ENCODE results near the gene CTTN.

The CTTN gene

DNA sequence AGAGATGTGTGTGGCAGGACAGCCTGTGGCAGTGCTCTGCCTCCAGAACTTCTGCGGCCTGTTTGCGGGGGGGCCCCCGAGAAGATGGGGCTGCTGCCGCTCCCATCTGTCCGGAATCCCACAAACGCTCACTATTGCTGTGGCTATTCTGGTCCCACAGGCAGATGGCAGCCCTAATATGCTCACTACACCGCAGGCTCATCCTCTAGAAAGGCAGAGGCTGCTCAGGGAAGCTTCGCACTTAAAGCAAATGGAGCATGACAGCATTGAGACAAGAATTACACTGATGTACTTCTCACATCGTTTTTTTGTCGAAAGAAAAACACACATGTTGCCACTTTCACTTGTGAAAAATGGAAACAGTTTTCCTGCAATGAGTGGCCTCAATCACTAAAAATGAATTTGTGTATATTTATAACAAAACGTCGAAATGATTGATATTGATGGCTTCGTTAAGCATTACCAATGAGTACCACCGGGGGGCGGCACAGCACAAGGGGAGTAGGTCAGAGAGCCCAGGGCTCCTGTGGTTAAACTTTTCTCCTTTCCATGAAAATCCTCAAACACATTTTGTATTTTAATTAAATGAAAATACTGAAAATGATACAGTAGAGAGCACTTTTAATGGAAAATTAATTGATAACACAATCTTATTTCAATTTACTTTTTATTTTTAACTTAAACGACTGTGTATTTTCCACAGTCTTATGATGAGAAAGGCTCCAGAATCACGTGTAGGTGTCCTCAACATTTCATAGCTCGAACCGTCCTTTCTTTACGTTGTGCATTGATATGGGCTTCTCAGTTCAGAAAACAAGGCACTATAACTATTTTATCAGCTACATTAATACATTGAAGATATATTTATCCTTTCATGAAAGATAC lies 69.1 kb downstream of the CTTN start:
- H3K4me2 ChIP-seq, result peak overlapping the region; percentile 94
- H3K9ac ChIP-seq, result peak overlapping the region; percentile 15; the same call in 1 of the 2 replicates
- H4K20me1 ChIP-seq, result 0 out of 2 replicates have a peak, but pooled peaks cover 10% of the 10 kb centered on the region
- no peaks in the 10 kb centered on the region for H3K27me3 ChIP-seq
- peaks cover 93% of the 10 kb centered on the region for H3K4me1 ChIP-seq
- peak overlapping the region; percentile 17; the same call in 1 of the 2 replicates for H3K4me3 ChIP-seq
- TF ChIP-seq Cebpa-rat (IDR thresholded peaks at IDR 0.05), result no peak
- no peaks in the 10 kb centered on the region for H3K36me3 ChIP-seq
- peaks cover 6% of the 10 kb centered on the region; the same call in 1 of the 2 replicates for H3K9me3 ChIP-seq
- H3K27ac ChIP-seq, result peak overlapping the region; percentile 75

DNA sequence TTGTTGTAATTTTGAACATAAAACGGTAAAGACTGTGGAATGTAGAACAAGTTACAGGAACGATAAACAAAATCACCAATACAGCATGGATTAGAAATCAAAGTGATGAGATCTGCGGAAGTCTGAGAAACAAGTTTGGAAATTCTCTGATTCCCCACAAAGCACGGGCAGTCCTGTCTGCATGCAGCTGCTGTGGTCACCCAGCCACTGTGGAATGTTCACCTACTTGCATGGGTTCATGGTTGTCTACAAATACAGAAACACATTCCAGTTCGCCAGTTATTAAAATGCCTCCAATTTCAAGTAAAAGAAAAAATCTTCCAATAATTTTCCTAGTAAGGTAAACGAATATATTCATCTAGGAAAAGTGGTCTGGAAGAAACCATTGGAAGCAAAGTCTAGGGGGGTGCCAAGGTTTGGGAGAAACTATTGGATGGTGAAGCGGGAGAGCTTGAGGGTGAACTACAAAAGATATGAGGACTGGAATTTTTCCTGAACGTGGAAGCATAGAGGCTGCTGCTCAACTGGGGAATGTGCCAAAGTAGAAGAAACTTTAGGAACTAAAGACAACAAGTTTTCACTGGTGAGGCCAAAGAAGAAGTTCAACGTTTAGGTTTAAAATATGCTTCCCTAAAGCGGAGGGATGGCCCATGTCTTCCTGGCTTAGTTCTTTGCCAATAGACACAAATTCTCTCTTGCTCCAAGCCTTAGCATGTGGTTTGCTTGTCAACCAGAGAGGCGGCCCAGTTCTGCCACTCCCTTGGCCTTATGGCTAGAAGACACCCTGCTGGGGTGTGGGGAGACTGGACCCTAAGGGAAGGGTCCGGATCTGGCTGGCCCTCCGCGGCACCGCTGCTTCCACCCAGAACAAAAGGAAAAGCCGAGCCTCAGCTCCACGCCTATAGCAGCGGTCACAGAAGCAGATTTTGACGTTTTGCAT lies 70.2 kb downstream of the CTTN start:
- Histone ChIP-seq H3K4me1 (peaks cover 94% of the 10 kb centered on the region), H3K4me2 (peak overlapping the region; percentile 94), H3K9ac (no peak overlapping the region), H3K4me3 (no peak overlapping the region), H4K20me1 (0 out of 2 replicates have a peak, but pooled peaks cover 10% of the 10 kb centered on the region), H3K36me3 (no peaks in the 10 kb centered on the region), H3K27me3 (no peaks in the 10 kb centered on the region), H3K27ac (peak overlapping the region; percentile 75), H3K9me3 (peaks cover 1% of the 10 kb centered on the region; the same call in 1 of the 2 replicates)
- TF ChIP-seq Cebpa-rat (IDR thresholded peaks at IDR 0.05), result no peak

- 0 out of 2 replicates have a peak, but pooled peaks cover 6% of the 10 kb centered on the region for H4K20me1 ChIP-seq
- H3K9me3 ChIP-seq, result no peaks in the 10 kb centered on the region
- H3K9ac ChIP-seq, result peak overlapping the region; percentile 61; the same call in 1 of the 2 replicates
- H3K4me1 ChIP-seq, result peaks cover 81% of the 10 kb centered on the region
- peak overlapping the region; percentile 82 for H3K27ac ChIP-seq
- no peak overlapping the region; the same call in 1 of the 2 replicates for H3K4me3 ChIP-seq
- H3K36me3 ChIP-seq, result no peaks in the 10 kb centered on the region
- TF ChIP-seq Cebpa-rat (IDR thresholded peaks at IDR 0.05), result no peak
- H3K4me2 ChIP-seq, result peak overlapping the region; percentile 94
- H3K27me3 ChIP-seq, result no peaks in the 10 kb centered on the region
Measured at GRCh38 chr11:70470127-70470526, 71.8 kb downstream of the CTTN start.

DNA sequence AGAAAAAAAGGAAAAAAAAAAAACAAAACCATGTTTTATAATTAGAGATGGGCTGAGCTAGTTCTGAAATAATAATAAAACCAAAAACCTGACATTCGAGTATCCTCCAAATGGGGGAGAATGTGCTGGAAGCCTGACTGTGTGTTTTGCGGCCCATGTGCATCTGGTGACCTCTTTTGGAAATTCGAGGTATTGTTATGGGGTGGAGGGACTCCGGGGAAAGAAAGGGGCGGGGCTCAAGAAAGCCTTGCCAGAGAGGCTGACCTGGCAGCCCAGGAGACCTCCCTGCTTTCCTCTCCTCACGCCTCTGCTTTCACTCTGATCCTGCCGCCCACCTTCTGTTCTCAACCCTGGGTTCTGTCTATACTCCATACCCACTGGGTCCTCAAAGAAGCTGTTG lies 72.9 kb downstream of the CTTN start:
- Histone ChIP-seq H3K9me3 (no peaks in the 10 kb centered on the region), H3K9ac (0 out of 2 replicates have a peak overlapping the region, but pooled peaks have one; percentile 11), H4K20me1 (no peaks in the 10 kb centered on the region), H3K27ac (peak overlapping the region; percentile 82), H3K4me1 (peaks cover 70% of the 10 kb centered on the region), H3K4me3 (no peak overlapping the region), H3K4me2 (peak overlapping the region; percentile 94), H3K27me3 (no peaks in the 10 kb centered on the region), H3K36me3 (no peaks in the 10 kb centered on the region)
- no peak for TF ChIP-seq Cebpa-rat (IDR thresholded peaks at IDR 0.05)

- Histone ChIP-seq H3K4me3 (no peak overlapping the region), H3K4me1 (peaks cover 60% of the 10 kb centered on the region), H3K4me2 (peak overlapping the region; percentile 94; the same call in 1 of the 2 replicates), H3K27me3 (no peaks in the 10 kb centered on the region), H4K20me1 (no peaks in the 10 kb centered on the region), H3K9me3 (no peaks in the 10 kb centered on the region), H3K9ac (no peak overlapping the region), H3K27ac (no peak overlapping the region), H3K36me3 (no peaks in the 10 kb centered on the region)
- no peak for TF ChIP-seq Cebpa-rat (IDR thresholded peaks at IDR 0.05)
Measured at GRCh38 chr11:70472240-70472639, 73.9 kb downstream of the CTTN start.

- no peak overlapping the region for H3K27ac ChIP-seq
- H3K4me2 ChIP-seq, result no peak overlapping the region
- no peaks in the 10 kb centered on the region for H3K9me3 ChIP-seq
- TF ChIP-seq Cebpa-rat (IDR thresholded peaks at IDR 0.05), result no peak
- H3K4me3 ChIP-seq, result no peak overlapping the region
- H4K20me1 ChIP-seq, result no peaks in the 10 kb centered on the region
- H3K27me3 ChIP-seq, result no peaks in the 10 kb centered on the region
- no peaks in the 10 kb centered on the region for H3K36me3 ChIP-seq
- no peak overlapping the region for H3K9ac ChIP-seq
- H3K4me1 ChIP-seq, result peaks cover 49% of the 10 kb centered on the region
Measured at GRCh38 chr11:70473186-70473872, 75.0 kb downstream of the CTTN start.

DNA sequence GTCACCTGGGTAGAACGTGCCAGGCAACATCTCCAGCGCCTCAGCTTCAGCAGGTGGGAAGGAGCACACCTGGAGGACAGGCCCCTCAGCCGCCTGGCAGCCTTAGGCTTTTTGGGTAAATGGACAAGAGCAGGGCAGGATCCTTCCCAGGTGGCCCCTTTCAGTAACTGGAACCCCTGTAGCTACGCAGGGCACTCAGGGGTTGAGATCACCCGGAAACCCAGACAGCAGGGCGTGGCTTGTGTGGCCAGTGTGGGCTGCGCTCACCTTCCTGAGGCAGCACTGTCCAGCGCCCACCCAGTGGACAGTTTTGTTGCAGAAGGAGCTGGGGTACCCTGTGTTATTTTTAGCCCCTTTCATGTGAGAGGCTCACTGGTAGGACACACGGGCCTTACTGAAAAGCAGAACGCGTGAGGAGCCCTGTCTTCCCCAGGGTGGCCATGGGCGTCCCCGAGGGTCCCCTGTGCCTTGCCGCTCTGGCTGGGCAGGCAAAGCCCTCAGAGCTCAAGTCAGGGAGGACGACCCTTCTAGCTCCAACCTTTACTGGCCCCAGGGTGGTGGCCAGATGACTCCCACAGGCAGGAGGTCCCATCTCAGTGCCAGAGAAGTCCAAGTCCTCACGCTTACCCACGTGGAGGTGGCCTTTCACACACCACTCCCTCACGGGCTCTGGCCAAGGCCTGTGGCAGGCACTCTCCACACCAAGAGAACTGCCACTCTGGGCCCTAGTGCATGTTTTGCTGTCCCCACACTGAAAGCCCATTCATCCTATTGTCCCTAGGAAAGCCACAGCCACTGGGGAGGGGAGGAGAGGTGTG lies 75.8 kb downstream of the CTTN start:
- Histone ChIP-seq H3K27ac (no peak overlapping the region; the same call in 1 of the 2 replicates), H3K4me2 (no peak overlapping the region)

DNA sequence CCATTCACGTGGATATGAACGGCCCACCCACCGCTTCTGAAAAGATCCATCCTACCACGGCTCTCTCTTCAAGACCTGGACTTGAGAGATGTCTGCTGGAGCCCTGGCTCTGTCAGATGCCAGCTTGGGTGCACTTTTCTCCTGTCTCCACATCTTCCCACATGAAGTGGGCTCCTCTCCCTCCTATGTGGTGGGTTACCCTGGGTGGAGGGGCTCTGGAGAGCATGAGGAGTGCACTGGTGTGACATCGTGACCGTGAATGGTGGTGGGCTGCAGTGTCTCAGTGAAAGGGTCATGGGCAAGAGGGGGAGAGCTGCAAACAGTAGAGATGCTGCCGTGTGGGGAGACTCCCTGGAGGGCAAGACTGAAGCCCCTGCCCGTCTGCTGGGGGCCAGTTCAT lies 76.4 kb downstream of the CTTN start:
- H3K4me3 ChIP-seq, result no peak overlapping the region
- TF ChIP-seq Cebpa-rat (IDR thresholded peaks at IDR 0.05), result no peak
- H3K27me3 ChIP-seq, result no peaks in the 10 kb centered on the region
- H3K4me2 ChIP-seq, result no peak overlapping the region
- no peaks in the 10 kb centered on the region for H3K36me3 ChIP-seq
- peaks cover 35% of the 10 kb centered on the region for H3K4me1 ChIP-seq
- H3K9ac ChIP-seq, result no peak overlapping the region
- H4K20me1 ChIP-seq, result no peaks in the 10 kb centered on the region
- H3K9me3 ChIP-seq, result no peaks in the 10 kb centered on the region
- no peak overlapping the region for H3K27ac ChIP-seq

More for the DNA sequence above, 75.8 kb downstream of the CTTN start:
- H3K9ac ChIP-seq, result no peak overlapping the region
- H3K4me1 ChIP-seq, result peaks cover 42% of the 10 kb centered on the region
- no peaks in the 10 kb centered on the region for H3K9me3 ChIP-seq
- no peaks in the 10 kb centered on the region for H3K27me3 ChIP-seq
- TF ChIP-seq Cebpa-rat (IDR thresholded peaks at IDR 0.05), result no peak
- no peaks in the 10 kb centered on the region for H4K20me1 ChIP-seq
- no peaks in the 10 kb centered on the region for H3K36me3 ChIP-seq
- no peak overlapping the region for H3K4me3 ChIP-seq
